Measurements from ENCODE around the gene NPC1L1. TPM values are rescaled to one million over a fixed set of nuclear protein-coding genes. Genes with fewer than 3 reads are reported as not detected.

The NPC1L1 gene
- polyA plus RNA-seq, 3 donors, result 0.04 TPM; not detected in 2

DNA sequence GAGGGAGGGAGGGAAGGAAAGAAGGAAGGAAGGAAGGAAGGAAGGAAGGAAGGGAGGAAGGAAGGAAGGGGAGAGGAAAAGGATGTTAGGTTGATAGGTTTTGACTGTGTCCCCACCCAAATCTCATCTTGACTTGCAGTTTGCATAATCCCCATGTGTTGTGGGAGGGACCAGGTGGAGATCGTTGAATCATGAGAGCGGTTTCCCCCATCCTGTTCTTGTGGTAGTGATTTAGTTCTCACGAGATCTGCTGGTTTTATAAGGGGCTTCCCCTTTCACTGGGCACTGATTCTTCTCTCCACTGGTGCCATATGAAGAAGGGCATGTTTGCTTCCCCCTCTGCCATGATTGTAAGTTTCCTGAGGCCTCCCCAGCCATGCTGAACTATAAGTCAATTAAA is 35.5 kb downstream of the NPC1L1 start:
- Histone ChIP-seq H3K4me3 (replicated peaks in 1 of 3; ENCODE audit: low read depth in 2 of 3, low read length in 3 of 3) (no peak overlapping the region), H3K27me3 (ENCODE audit: control insufficient read depth in 2 of 2, insufficient read depth in 2 of 2, low read length in 2 of 2) (no peaks in the 10 kb centered on the region), H4K20me1 (ENCODE audit: insufficient read depth, low read length) (no peaks in the 10 kb centered on the region), H3K27ac (ENCODE audit: low read depth in 1 of 2, low read length in 2 of 2) (no peak overlapping the region), H3K79me2 (ENCODE audit: insufficient read depth, low read length) (no peaks in the 10 kb centered on the region), H2AFZ (ENCODE audit: insufficient read depth, low read depth, low read length, poor library complexity, severe bottlenecking) (no peak overlapping the region), H3K9me3 (replicated peaks in 1 of 2; ENCODE audit: control insufficient read depth in 1 of 2, insufficient read depth in 1 of 2, low read length in 2 of 2) (peaks cover 0 to 10% of the 10 kb centered on the region in 2 donors), H3K9ac (ENCODE audit: insufficient read depth, low read length, poor library complexity, severe bottlenecking) (no peak overlapping the region), H3K4me1 (ENCODE audit: control insufficient read depth in 1 of 2, insufficient read depth in 2 of 2, low read length in 2 of 2) (no peaks in the 10 kb centered on the region), H3K36me3 (replicated peaks in 1 of 2; ENCODE audit: control insufficient read depth in 1 of 2, insufficient read depth in 2 of 2, low read length in 2 of 2) (no peaks in the 10 kb centered on the region), H3K4me2 (replicated peaks; ENCODE audit: extremely low read depth, low read length, poor library complexity, severe bottlenecking) (no peak overlapping the region)
- H3K27ac Mint-ChIP-seq, result no peak overlapping the region
- DNase-seq, result no peak
- peaks cover 6 to 24% (median 15%) of the 10 kb centered on the region in 7 donors for H3K9me3 Mint-ChIP-seq
- H3K4me1 Mint-ChIP-seq, result no peaks in the 10 kb centered on the region
- H3K4me3 Mint-ChIP-seq, result no peak overlapping the region
- intact Hi-C loops (cut with micrococcal nuclease), result no loop called here
- TF ChIP-seq, protein P1, sequence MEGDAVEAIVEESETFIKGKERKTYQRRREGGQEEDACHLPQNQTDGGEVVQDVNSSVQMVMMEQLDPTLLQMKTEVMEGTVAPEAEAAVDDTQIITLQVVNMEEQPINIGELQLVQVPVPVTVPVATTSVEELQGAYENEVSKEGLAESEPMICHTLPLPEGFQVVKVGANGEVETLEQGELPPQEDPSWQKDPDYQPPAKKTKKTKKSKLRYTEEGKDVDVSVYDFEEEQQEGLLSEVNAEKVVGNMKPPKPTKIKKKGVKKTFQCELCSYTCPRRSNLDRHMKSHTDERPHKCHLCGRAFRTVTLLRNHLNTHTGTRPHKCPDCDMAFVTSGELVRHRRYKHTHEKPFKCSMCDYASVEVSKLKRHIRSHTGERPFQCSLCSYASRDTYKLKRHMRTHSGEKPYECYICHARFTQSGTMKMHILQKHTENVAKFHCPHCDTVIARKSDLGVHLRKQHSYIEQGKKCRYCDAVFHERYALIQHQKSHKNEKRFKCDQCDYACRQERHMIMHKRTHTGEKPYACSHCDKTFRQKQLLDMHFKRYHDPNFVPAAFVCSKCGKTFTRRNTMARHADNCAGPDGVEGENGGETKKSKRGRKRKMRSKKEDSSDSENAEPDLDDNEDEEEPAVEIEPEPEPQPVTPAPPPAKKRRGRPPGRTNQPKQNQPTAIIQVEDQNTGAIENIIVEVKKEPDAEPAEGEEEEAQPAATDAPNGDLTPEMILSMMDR (IDR thresholded peaks at IDR 0.05), result no peak
- WGBS (ENCODE audit: insufficient coverage), result no CpG with 5 or more reads among the region's 3 CpGs
- H3K27me3 Mint-ChIP-seq (ENCODE audit: low read depth in 3 of 3), result peaks cover 5 to 9% (median 8%) of the 10 kb centered on the region in 3 donors
- H3K36me3 Mint-ChIP-seq, result no peaks in the 10 kb centered on the region

DNA sequence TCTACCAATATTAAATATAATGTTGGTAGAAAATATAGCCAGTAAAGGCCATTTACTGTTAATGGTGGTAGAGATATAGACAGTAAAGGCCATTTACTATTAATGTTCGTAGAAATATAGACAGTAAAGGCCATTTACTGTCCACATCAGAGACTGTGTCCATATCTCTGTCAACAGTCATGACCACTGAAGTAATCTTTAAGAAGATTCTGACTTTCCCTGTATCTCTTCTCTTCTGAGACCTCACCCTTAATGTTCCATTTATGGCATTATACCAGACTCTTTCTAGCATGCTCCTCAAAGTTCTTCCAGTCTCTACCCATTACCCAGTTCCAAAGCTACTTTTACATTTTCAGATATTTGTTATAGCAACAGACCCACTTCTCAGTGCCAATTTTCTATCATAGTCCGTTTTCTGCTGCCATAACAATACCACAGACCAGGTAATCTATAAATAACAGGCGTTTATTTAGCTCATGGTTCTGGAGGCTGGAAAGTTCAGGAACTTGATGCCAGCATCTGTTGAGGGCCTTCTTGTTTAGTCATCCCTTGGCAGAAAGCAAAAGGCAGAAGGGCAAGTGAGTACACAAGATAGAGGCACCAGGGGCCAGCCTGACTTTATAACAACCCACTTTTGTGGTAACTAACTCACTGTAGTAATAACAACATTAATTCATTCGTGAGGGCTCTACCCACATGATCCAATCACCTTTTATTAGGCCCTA is 42.7 kb downstream of the NPC1L1 start:
- peaks cover 0 to 2% (median 0%) of the 10 kb centered on the region in 7 donors for H3K9me3 Mint-ChIP-seq
- no peak overlapping the region for H3K4me3 Mint-ChIP-seq
- intact Hi-C loops (cut with micrococcal nuclease), result loop anchor here in 1 of 2 donors (10.0 kb wide), 1 partner anchor 1584 kb away; the partner anchor contains the start of gene C7orf25
- peaks cover 0 to 2% of the 10 kb centered on the region in 2 donors for H3K27me3 ChIP-seq (ENCODE audit: control insufficient read depth in 2 of 2, insufficient read depth in 2 of 2, low read length in 2 of 2)
- H2AFZ ChIP-seq (ENCODE audit: insufficient read depth, low read depth, low read length, poor library complexity, severe bottlenecking), result no peak overlapping the region
- no peaks in the 10 kb centered on the region for H3K4me1 ChIP-seq (ENCODE audit: control insufficient read depth in 1 of 2, insufficient read depth in 2 of 2, low read length in 2 of 2)
- H3K4me2 ChIP-seq (replicated peaks; ENCODE audit: extremely low read depth, low read length, poor library complexity, severe bottlenecking), result no peak overlapping the region
- TF ChIP-seq, protein P1 (IDR thresholded peaks at IDR 0.05), result no peak
- H3K36me3 Mint-ChIP-seq, result no peaks in the 10 kb centered on the region
- no peaks in the 10 kb centered on the region for H3K79me2 ChIP-seq (ENCODE audit: insufficient read depth, low read length)
- 83% methylated on average over 3 of the region's 4 CpGs for WGBS (ENCODE audit: insufficient coverage)
- H3K36me3 ChIP-seq (replicated peaks in 1 of 2; ENCODE audit: control insufficient read depth in 1 of 2, insufficient read depth in 2 of 2, low read length in 2 of 2), result no peaks in the 10 kb centered on the region
- no peak overlapping the region for H3K9ac ChIP-seq (ENCODE audit: insufficient read depth, low read length, poor library complexity, severe bottlenecking)
- H3K9me3 ChIP-seq (replicated peaks in 1 of 2; ENCODE audit: control insufficient read depth in 1 of 2, insufficient read depth in 1 of 2, low read length in 2 of 2), result no peaks in the 10 kb centered on the region
- no peak for DNase-seq
- no peak overlapping the region for H3K27ac Mint-ChIP-seq
- no peak overlapping the region for H3K4me3 ChIP-seq (replicated peaks in 1 of 3; ENCODE audit: low read depth in 2 of 3, low read length in 3 of 3)
- H3K27me3 Mint-ChIP-seq (ENCODE audit: low read depth in 3 of 3), result peaks cover 7 to 12% (median 8%) of the 10 kb centered on the region in 3 donors
- no peak overlapping the region for H3K27ac ChIP-seq (ENCODE audit: low read depth in 1 of 2, low read length in 2 of 2)
- H3K4me1 Mint-ChIP-seq, result no peaks in the 10 kb centered on the region
- H4K20me1 ChIP-seq (ENCODE audit: insufficient read depth, low read length), result no peaks in the 10 kb centered on the region

Measured in CD14-positive monocyte (primary cell).